ENCODE measurements around the gene ZC3H18.

DNA sequence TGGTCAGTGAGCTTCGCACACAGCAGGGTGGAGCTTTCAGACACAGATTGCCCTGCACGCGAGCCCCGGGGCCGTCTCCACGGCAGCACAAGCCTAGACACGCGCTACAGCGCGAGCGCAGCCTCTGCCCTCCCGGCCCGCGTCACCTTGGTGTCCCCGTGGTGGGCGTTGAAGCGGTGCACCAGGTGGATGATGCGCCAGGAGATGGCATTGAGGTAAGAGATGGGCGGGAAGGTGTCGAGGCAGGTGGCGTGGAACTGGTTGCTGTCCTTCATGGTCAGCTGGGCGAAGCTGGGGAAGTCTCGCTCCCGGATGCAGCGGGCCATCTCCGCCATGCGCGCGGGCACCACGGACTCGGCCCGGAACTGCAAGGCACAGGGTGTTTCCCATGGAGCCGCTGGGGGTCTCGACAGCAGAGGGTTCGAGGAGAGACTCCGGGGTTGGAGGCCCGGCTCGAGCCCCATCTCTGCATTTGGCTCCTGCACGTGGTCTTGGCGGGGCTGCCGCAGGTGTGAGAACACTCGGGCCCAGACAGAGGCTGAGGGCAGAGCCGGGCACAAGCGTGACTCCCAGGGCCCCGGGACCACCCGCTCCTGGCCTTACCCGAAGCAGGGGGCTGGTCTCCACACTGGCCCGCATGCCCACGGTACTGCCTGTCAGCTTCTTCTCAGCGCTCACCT, 85.0 kb downstream of the ZC3H18 start:
- TF ChIP-seq YY1 (IDR thresholded peaks at IDR 0.05; ENCODE audit: insufficient read depth, insufficient read length): no peak
- TF ChIP-seq SUZ12 (IDR thresholded peaks at IDR 0.05; ENCODE audit: extremely low read depth, insufficient read depth, insufficient read length): no peak
